SU-DHL-6 (cell line): Measurements from ENCODE around the gene TMEM229B.

Experiments
- H2AFZ ChIP-seq: fragments of 200-600 bp; sonication (generic); 2 replicates; pipeline ENCODE4 v1.6.1; 2014; ENCODE audit warnings: low read depth, mild to moderate bottlenecking, moderate library complexity, mixed read lengths, antibody characterized with exemption, low read length; ENCODE audit not compliant: severe bottlenecking
- H3F3A ChIP-seq: fragments of 200-600 bp; shearing (Covaris generic); 2 replicates; pipeline ENCODE4 v1.6.0; 2016; ENCODE audit warnings: antibody characterized with exemption, mild to moderate bottlenecking; ENCODE audit not compliant: insufficient read depth
- H3K27ac ChIP-seq: fragments of 200-600 bp; sonication (generic); 2 replicates; pipeline ENCODE4 v1.5.1; 2016; ENCODE audit warnings: low read depth, mild to moderate bottlenecking, low read length, moderate library complexity, mixed read lengths
- H3K27me3 ChIP-seq: fragments of 200-600 bp; sonication (generic), shearing (Covaris generic); 2 replicates; pipeline ENCODE4 v1.6.0; 2014; ENCODE audit warnings: mild to moderate bottlenecking, low read length
- H3K36me3 ChIP-seq: fragments of 200-600 bp; sonication (generic); 2 replicates; pipeline ENCODE4 v1.6.1; 2014; ENCODE audit warnings: mild to moderate bottlenecking, low read length, mixed read lengths
- H3K4me2 ChIP-seq: fragments of 300-600, 200-600 bp; shearing (Covaris generic), sonication (generic); 2 replicates; pipeline ENCODE4 v1.6.0; 2014; ENCODE audit warnings: low read length, low read depth, mild to moderate bottlenecking; ENCODE audit not compliant: poor library complexity, severe bottlenecking
- H3K4me3 ChIP-seq: fragments of 200-600 bp; sonication (generic); 2 replicates; pipeline ENCODE4 v1.5.1; 2014; ENCODE audit warnings: antibody characterized with exemption, low read length, mild to moderate bottlenecking, mixed read lengths; ENCODE audit not compliant: insufficient read depth, poor library complexity, severe bottlenecking
- H3K79me2 ChIP-seq: fragments of 200-600 bp; sonication (generic); 2 replicates; pipeline ENCODE4 v1.6.1; 2014; ENCODE audit warnings: mild to moderate bottlenecking, low read length, moderate library complexity; ENCODE audit not compliant: insufficient read depth
- H3K9ac ChIP-seq: fragments of 200-600 bp; sonication (generic); 2 replicates; pipeline ENCODE4 v1.7.0; 2014; ENCODE audit warnings: mild to moderate bottlenecking, low read length
- H3K9me2 ChIP-seq: fragments of 200-600 bp; sonication (generic); replicated peaks from 2 replicates; pipeline ENCODE4 v1.6.1; 2014; ENCODE audit warnings: low read length; ENCODE audit not compliant: insufficient read depth
- H3K9me3 ChIP-seq: fragments of 200-600 bp; sonication (generic); 2 replicates; pipeline ENCODE4 v1.6.1; 2014; ENCODE audit warnings: low read length, mixed read lengths; ENCODE audit not compliant: insufficient read depth
- H4K20me1 ChIP-seq: fragments of 200-600 bp; sonication (generic); 2 replicates; pipeline ENCODE4 v1.6.1; 2014; ENCODE audit warnings: low read depth, mild to moderate bottlenecking, antibody characterized with exemption, low read length, moderate library complexity, mixed read lengths
- CTCF ChIP-seq: fragments of 200-600 bp; sonication (generic); IDR thresholded peaks from one replicate; pipeline ENCODE4 v1.5.1; 2017; ENCODE audit warnings: antibody characterized with exemption, mild to moderate bottlenecking, low read length, moderate library complexity; ENCODE audit not compliant: insufficient read depth, poor library complexity, severe bottlenecking
- EZH2phosphoT487 ChIP-seq: fragments of 200-600 bp; sonication (generic), shearing (Covaris generic); conservative IDR thresholded peaks from 2 replicates; pipeline ENCODE4 v1.6.1; 2018; ENCODE audit warnings: mild to moderate bottlenecking, antibody characterized with exemption, low read length, moderate library complexity, mixed read lengths

Gene TMEM229B

GRCh38 chr14:67449096-67449495 lies 39.4 kb downstream of the TMEM229B start:
- H3K36me3 ChIP-seq: no peaks in the 10 kb centered on the region
- H3K9me2 ChIP-seq: no peaks in the 10 kb centered on the region
- H3K9me3 ChIP-seq: no peaks in the 10 kb centered on the region
- no peaks in the 10 kb centered on the region for H4K20me1 ChIP-seq
- no peaks in the 10 kb centered on the region for H3K79me2 ChIP-seq
- H3K4me2 ChIP-seq: no peak overlapping the region
- no peak for TF ChIP-seq EZH2phosphoT487
- no peak for TF ChIP-seq CTCF
- no peaks in the 10 kb centered on the region for H3K27me3 ChIP-seq
- no peak overlapping the region for H3K4me3 ChIP-seq
- H3K27ac ChIP-seq: no peak overlapping the region
- no peak overlapping the region for H3K9ac ChIP-seq
- H2AFZ ChIP-seq: no peak overlapping the region
- no peaks in the 10 kb centered on the region for H3F3A ChIP-seq

GRCh38 chr14:67447033-67447381 lies 41.5 kb downstream of the TMEM229B start:
- Histone ChIP-seq H3K9ac (no peak overlapping the region), H3K27me3 (no peaks in the 10 kb centered on the region), H3K4me3 (no peak overlapping the region), H3K79me2 (no peaks in the 10 kb centered on the region), H3K27ac (no peak overlapping the region), H3F3A (no peaks in the 10 kb centered on the region), H3K4me2 (no peak overlapping the region), H3K36me3 (no peaks in the 10 kb centered on the region), H4K20me1 (no peaks in the 10 kb centered on the region), H2AFZ (no peak overlapping the region), H3K9me2 (no peaks in the 10 kb centered on the region), H3K9me3 (no peaks in the 10 kb centered on the region)
- TF ChIP-seq CTCF: no peak
- TF ChIP-seq EZH2phosphoT487: no peak

- Histone ChIP-seq H2AFZ (no peak overlapping the region), H3F3A (no peaks in the 10 kb centered on the region), H3K9me3 (no peaks in the 10 kb centered on the region), H3K27ac (no peak overlapping the region), H3K4me2 (no peak overlapping the region), H3K79me2 (no peaks in the 10 kb centered on the region), H3K27me3 (no peaks in the 10 kb centered on the region), H3K4me3 (no peak overlapping the region), H3K9ac (no peak overlapping the region), H3K9me2 (no peaks in the 10 kb centered on the region), H4K20me1 (no peaks in the 10 kb centered on the region), H3K36me3 (no peaks in the 10 kb centered on the region)
- TF ChIP-seq CTCF: no peak
- TF ChIP-seq EZH2phosphoT487: no peak
These were observed 42.0 kb downstream of the TMEM229B start for GRCh38 chr14:67446371-67447032.
